Erythroblast (primary cell): ENCODE data around the gene BMERB1.
"Not testable (repeated sequence)": the region's sequence is repeated elsewhere in the genome, so short reads cannot be mapped to it uniquely, and the experiment has no call there.

Experiments
- DNase-seq, 2 experiments: peaks; one replicate each; lab custom pipeline; 2025; lab: John Stamatoyannopoulos, UW
- GATA1 ChIP-seq: IDR thresholded peaks from 2 replicates; pipeline ENCODE4 v1.6.1; 2011; ENCODE audit warnings: low read depth, mild to moderate bottlenecking, control low read depth, low read length, moderate library complexity
- POLR2A ChIP-seq: IDR thresholded peaks from 2 replicates; pipeline ENCODE4 v1.6.1; 2011; ENCODE audit warnings: mild to moderate bottlenecking, low read length

BMERB1 gene

GRCh38 chr16:15573274-15573895 is 139.0 kb downstream of the BMERB1 start:
- TF ChIP-seq GATA1 (no peak), POLR2A (no peak)
- DNase-seq: no peak

DNA sequence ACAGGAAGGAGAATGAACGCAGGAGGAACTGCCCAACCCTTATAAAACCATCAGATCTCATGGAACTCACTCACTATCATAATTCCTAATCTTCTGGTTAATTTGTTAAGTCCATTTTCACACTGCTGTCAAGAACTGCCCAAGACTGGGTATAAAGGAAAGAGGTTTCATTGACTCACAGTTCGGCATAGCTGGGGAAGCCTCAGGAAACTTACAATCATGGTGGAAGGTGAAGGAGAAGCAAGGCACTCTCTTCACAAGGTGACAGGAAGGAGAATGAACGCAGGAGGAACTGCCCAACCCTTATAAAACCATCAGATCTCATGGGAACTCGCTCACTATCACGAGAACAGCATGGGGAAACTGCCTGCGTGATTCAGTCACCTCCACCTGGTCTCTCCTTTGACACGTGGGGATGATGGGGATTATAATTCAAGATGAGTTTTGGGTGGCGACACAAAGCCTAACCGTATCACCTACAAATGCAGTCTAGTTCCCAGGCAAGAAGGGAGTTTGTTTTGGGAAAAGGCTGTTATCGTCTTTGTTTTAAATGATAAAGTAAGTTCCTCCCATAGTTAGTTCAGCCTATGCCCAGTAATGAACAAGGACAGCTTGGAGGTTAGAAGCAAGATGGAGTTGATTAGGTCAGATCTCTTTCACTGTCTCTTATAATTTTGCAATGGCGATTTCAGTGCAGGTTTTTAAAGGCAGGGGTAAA is 139.7 kb downstream of the BMERB1 start:
- not testable (repeated sequence) for DNase-seq

DNA sequence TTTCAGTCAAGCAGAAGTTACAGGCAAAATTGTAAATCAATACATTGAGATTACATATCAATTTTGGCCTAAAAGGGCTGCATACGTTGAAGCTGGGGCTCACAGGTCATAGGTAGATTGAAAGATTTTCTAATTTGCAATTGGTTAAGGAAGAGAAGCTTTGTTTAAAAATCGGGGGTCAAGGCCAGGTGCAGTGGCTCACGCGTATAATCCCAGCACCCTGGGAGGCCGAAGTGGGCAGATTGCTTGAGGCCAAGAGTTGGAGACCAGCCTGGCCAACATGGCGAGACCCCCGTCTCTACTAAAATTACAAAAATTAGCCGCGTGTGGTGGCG is 140.2 kb downstream of the BMERB1 start:
- no peak for DNase-seq

DNA sequence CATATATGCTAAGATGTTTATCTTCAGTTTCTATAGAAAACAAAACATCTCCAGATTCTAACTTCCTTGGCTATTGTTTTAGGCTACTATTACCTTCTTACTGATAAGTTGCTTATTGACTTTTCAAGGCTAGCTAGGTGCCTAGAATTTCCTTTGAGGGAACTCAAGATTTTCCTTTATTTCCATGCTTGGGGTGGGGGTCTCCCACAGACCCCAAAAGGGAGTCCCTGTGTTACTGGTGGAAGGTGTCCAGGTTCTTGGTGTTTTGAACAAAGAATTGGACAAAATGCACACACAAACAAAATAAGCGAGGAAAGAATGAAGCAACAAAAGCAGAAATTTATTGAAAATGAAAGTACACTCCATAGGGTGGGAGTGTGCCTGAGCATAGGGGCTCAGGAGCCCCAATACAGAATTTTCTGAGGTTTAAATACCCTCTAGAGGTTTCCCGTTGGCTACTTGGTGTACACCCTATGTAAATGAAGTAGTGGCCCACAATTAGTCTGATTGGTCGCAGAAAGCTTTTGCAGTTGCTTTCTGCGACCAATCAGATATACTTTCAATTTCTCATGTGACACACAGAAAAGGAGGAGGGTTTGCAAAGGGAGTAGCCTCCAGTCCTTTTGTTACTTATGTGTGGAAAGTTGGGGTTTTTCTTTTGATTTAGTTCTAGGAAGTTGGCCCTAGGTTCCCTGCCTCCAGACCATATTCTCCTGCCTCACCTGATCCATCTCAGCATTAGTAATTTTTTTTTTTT is 141.1 kb downstream of the BMERB1 start:
- no peak for TF ChIP-seq GATA1
- DNase-seq: peak; percentile 27 to 46

More for the DNA sequence above, 140.2 kb downstream of the BMERB1 start:
- TF ChIP-seq POLR2A (no peak), GATA1 (no peak)

DNA sequence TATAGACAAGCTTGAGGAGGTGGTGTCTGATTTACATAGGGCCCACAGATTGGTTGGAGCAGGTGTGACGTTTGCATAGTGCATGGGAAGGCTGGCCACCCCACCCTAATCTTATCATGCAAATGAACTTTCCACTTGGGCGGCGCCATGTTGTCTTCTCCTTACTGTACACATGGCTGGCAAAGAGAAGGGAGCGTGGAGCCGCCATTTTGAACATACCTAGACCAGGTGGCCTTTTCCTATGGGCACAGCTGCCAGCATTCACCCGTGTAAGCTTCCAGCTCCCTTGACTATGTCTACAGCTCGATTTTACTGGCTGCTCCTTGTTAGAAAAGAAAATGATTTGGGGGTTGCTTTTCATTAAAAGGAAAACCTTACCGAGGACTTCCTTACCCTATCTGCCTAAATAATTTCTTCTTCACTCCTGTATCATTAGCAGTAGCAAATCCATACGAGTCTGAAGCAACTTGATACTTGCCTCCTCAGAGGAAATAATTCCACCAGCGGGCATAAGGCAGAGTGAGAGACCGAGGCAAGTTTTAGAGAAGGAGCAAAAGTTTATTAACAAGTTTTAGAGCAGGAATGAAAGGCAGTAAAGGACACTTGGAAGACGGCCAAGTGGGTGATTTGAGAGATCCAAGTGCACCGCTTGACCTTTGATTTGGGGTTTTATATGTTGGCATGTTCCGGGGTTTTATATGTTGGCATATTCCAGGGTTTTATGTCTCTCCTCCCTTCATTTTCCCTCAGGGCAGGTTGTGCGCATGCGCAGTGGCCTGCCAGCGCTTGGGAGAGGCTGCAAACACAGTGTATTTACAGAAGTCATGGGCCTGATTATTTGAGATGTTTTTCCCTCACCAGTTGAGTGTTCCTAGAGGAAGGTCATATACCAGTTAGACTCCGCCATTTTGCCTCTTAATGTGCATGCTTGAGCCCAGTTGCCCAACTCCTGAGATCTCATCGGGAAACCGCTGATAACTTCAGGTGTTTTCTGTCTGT is 142.9 kb downstream of the BMERB1 start:
- TF ChIP-seq GATA1 (no peak), POLR2A (no peak)
- peak in 1 of 2 experiments; percentile 20 for DNase-seq

DNA sequence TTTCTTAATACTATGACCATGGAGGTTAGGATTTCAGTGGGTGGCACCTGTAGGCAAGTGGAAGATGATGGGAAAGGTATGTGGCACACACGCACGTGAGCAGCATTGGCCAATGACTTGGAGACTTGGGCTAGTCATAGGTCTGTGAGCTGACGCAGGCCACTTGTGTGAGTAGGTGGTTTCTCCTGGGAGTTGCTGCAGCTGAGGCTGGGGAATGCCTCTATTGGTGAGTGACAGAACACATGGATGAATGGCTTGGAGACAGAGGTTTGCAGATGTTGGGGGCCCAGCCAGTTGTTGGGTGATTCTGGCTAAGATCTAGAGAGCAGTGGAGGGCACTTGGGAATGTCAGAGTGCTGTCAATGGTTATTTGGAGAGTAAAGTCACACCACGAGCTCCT is 144.4 kb downstream of the BMERB1 start:
- DNase-seq: no peak
- TF ChIP-seq GATA1: no peak
- TF ChIP-seq POLR2A: no peak

- TF ChIP-seq POLR2A (no peak), GATA1 (no peak)
- no peak for DNase-seq
Measured at GRCh38 chr16:15581127-15581815, 146.9 kb downstream of the BMERB1 start.

DNA sequence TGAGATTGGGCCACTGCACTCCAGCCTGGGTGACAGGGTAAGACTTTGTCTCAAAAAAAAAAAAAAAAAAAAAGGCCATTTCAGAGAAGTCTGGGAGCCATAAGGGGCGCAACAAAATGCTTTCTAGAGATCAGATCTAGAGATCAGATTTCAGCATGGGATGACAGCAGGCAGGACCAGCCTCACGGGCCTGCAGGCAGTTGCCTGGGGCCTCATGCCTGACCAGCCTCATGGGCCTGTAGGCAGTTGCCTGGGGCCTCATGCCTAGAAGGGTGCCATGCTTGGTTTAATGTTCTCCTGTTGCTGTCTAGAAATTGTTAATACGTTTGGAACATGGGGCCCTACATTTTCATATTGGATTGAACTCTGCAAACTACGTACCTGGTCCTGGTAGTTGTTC is 149.1 kb downstream of the BMERB1 start:
- DNase-seq: no peak
- no peak for TF ChIP-seq GATA1
- TF ChIP-seq POLR2A: no peak

- no peak for DNase-seq
Measured at GRCh38 chr16:15585956-15586355, 151.6 kb downstream of the BMERB1 start.

GRCh38 chr16:15586716-15587115 is 152.3 kb downstream of the BMERB1 start:
- no peak for DNase-seq
- TF ChIP-seq GATA1 (no peak), POLR2A (no peak)

More at GRCh38 chr16:15585956-15586355, 151.6 kb downstream of the BMERB1 start:
- TF ChIP-seq GATA1 (no peak), POLR2A (no peak)

DNA sequence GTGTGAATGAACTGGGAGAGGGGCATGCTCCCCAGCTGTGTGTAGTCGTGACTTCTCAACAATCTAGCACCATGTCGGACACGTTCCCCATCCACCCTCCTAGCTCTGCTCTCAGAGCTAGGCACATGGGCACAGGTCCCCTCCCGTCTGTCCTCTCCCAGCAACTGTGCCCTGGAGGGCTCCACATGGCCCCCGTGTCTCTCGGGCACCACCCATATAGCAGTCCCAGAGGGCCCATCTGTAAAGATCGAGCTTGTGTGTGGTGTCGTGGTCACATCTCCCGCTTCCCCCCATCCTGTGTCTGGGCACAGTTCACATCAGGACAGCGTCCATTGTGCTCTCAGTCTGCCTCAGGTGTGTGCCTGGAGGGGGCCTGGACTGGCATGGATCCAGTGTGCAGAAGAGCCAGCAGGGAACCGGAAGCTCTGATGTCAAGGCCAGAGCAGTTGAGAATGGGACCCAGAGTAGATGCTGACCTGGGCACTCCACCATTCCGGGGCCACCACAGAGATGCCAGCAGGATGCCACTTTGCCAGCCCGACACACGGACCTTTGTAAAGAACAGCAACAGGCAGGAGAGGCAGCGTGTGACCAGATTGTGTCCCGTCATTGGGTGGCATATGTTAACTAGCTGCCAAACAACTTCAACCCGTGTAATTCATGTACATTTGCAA is 152.9 kb downstream of the BMERB1 start:
- no peak for DNase-seq
- no peak for TF ChIP-seq GATA1
- no peak for TF ChIP-seq POLR2A

GRCh38 chr16:15592324-15592723 is 157.9 kb downstream of the BMERB1 start:
- peak; percentile 25 to 66 for DNase-seq

More at GRCh38 chr16:15592324-15592723, 157.9 kb downstream of the BMERB1 start:
- TF ChIP-seq POLR2A: no peak
- no peak for TF ChIP-seq GATA1
